ENCODE measurements around the gene SLC46A1.

- TF ChIP-seq BHLHE40 (IDR thresholded peaks at IDR 0.05; ENCODE audit: borderline replicate concordance in 1 of 2, low read depth in 2 of 2, low read length in 1 of 2) (no peak), TCF7 (IDR thresholded peaks at IDR 0.05; ENCODE audit: borderline replicate concordance) (no peak), CEBPB (IDR thresholded peaks at IDR 0.05; ENCODE audit: borderline replicate concordance in 1 of 2, low read depth in 2 of 2, low read length in 2 of 2) (no peak)
Observed at GRCh38 chr17:28433721-28434120, 27.7 kb upstream of the SLC46A1 start.
